ENCODE data around the gene BMPER.
A peak's percentile ranks its signal among the peaks of the same experiment; 100 is the strongest.

BMPER gene

GRCh38 chr7:33892945-33893344 is 12.4 kb upstream of the BMPER start:
- no peak for DNase-seq

GRCh38 chr7:33893377-33893776 is 12.0 kb upstream of the BMPER start:
- DNase-seq: no peak

GRCh38 chr7:33895025-33895804 is 10.1 kb upstream of the BMPER start:
- DNase-seq: peak; percentile 79

GRCh38 chr7:33900501-33900900 is 4.8 kb upstream of the BMPER start:
- DNase-seq: no peak

GRCh38 chr7:33901199-33901598 is 4.1 kb upstream of the BMPER start:
- DNase-seq: no peak

- no peak for DNase-seq
These were observed 3.5 kb upstream of the BMPER start for GRCh38 chr7:33901847-33902246.

- no peak for DNase-seq
These were observed 2.6 kb upstream of the BMPER start for GRCh38 chr7:33902746-33903145.

GRCh38 chr7:33903791-33904680 is 1.3 kb upstream of the BMPER start:
- peak; percentile 21 for DNase-seq

- peak; percentile 6 for DNase-seq
These were observed 504 bp upstream of the BMPER start for GRCh38 chr7:33904681-33905388.

- DNase-seq: no peak
These were observed 1.4 kb downstream of the BMPER start for GRCh38 chr7:33906697-33907096.

GRCh38 chr7:33907625-33908024 is 2.3 kb downstream of the BMPER start:
- DNase-seq: no peak

- DNase-seq: no peak
These were observed 4.0 kb downstream of the BMPER start for GRCh38 chr7:33909318-33909717.

GRCh38 chr7:33909755-33910154 is 4.4 kb downstream of the BMPER start:
- no peak for DNase-seq

GRCh38 chr7:33910756-33911155 is 5.4 kb downstream of the BMPER start:
- DNase-seq: no peak

GRCh38 chr7:33916357-33917081 is 11.2 kb downstream of the BMPER start:
- no peak for DNase-seq

GRCh38 chr7:33917661-33918060 is 12.3 kb downstream of the BMPER start:
- DNase-seq: no peak

- no peak for DNase-seq
These were observed 13.3 kb downstream of the BMPER start for GRCh38 chr7:33918438-33919143.

- DNase-seq: no peak
These were observed 14.1 kb downstream of the BMPER start for GRCh38 chr7:33919449-33919848.

- no peak for DNase-seq
These were observed 16.0 kb downstream of the BMPER start for GRCh38 chr7:33921216-33921938.

GRCh38 chr7:33922820-33923219 is 17.5 kb downstream of the BMPER start:
- DNase-seq: no peak

Data from activated CD4-positive, alpha-beta T cell treated with anti-CD3 and anti-CD28 coated beads, Interleukin-2, Interleukin-6, amounts not matched to agents 100 ng/mL and 50 ng/mL, durations not matched to agents 16 hours and 8 hours (primary cell).